ENCODE measurements around the gene CCL4L2.
"Not testable (repeated sequence)": the region's sequence is repeated elsewhere in the genome, so short reads cannot be mapped to it uniquely, and the experiment has no call there.

CCL4L2 gene

DNA sequence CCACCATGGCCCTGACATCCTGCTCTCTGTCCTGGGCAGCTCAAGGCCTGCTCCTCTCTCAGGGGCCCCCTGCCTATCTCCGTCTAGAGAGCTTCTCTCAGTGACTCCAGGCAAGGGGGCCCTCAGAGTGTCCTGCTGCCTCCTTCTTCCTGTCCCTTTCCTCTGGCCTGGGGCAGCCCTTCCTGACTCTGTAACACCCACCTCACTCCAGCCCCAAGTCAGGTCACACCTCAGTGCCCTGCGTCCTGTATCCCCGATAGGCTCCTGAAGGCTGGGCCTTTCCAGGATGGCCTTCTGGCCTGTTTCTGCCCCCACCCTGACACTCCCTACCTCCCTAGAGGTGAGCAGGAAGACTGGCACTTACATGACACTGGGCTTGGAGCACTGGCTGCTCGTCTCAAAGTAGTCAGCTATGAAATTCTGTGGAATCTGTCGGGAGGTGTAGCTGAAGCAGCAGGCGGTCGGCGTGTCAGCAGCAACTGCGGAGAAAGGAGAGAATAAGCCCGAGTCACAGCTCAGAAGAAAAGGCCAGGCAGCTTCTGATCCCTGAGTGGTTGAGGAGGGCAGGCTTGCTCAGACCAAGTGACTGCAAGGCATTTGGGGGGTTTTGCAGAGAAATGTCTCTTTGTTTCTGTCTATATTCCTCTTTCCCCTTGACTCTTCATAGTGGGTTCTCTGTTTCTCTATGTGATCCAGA lies 15.3 kb upstream of the CCL4L2 start:
- DNase-seq = no peak

DNA sequence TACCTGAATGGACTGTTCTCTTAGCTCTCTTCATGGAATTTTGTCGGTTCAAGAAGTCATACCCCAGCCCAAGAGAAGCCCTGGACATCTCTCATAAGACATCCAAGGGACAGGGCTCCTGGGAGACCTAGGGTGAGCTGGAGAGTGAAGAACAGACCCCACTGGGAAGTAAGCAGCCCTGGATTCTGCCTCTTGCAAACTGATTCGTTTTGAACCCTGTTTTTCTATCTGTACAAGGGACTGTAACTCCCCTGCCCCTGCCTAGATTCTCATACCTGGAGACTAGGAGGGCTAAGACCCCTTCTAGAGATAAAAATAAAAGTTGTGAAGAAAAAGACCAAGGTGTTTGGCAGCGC lies 14.8 kb upstream of the CCL4L2 start:
- no peak for DNase-seq

DNA sequence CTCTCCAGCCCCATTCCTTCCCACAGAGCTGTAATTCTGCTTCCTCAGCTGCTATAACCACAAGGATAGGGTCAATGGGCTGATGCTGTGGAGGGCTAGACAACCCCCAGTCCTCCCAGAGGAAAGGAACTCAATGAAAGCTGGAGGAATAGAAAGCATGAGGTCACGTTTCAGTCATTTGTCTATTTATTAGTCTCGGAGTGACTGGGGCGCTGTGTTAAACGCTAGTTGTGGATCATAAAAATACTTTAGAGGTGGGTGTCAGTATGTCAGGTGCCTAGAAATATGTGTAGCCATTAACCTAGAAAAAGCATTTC lies 13.5 kb upstream of the CCL4L2 start:
- no peak for DNase-seq

DNA sequence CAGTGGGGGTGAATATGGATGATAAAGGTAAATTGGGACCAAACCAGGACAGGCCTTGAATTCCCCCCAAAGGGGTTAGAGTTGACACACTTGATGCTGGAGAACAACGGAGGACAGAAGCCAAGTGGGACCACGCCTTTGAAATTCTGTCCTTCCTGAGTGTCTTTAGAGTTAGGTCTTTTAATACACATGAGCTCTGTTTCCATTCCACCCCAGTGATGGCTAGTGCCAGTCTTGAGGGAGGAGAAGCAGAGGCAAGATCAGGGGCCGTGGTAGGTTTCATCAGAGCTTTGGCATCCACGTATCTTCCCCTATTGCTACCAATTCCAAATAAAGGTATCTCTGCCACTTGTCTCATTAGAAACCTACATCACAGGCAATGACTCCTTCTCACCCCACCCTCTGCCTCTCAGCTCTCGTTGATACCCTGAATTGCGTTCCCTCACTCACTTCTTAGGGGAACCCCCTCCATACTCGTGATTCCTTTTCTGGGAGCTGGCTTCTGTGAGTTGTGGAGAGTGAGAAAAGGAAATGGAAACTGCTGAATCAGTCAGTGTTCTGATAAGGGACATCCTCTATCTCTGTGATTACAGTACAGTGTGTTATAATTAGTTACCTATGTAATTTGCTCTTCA lies 11.9 kb upstream of the CCL4L2 start:
- no peak for DNase-seq

DNA sequence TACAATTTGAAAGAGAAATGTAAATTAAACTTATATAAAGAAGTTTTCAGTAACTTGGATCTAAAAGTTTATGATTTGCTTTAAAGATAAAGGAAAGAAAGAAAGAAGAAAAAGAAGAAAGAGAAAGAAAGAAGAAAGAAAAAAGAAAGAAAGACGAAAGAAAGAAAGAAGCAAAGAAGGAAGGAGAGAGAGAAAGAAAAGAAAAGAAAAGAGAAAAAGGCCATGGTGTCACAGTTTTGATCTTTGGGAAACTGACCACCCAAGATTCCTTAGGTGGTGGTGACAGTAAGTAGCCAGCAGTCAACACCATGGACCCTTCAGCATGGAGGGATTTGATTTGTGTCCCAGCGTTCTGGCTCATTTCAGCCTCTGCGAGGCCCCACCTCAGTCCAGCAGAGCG lies 9.8 kb upstream of the CCL4L2 start:
- DNase-seq = not testable (repeated sequence)

DNA sequence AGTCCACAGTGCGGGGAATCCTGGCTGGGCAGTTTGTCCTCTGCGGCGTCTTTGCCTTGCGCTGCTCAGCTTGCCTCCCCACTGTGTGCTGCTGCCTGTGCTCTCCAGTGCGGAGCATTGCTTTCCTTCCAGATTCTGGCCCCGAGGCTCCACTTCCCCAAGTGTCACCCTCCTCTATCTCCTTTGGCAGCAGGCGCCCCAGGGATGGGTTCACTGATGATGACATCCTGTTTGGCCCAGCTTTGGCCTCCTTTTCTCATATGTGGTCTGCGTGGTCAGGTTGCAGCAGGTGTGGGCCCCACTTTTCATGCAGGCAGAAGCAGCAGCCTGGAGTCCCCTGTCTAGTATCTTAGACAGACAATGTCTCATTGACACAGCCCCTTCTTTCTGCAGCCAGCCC lies 9.4 kb upstream of the CCL4L2 start:
- DNase-seq = not testable (repeated sequence)

DNA sequence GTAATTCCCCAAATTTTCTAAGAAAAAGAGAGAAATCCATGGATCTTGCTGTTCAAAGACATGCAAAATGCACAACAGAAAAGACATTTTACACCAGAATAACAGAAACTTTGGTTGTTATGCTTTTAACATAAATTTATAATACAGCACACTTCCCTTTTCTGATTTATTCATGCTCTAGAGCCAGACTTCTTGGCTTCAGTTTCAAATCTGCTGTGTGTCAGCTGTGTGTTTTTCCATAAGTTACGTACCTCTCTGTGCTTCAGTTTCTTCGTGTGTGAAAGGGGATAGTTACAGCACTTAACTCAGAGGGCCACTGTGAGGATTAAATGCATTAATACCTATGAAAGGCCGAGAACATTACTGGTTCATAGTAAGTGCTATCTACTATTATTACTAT lies 7.5 kb upstream of the CCL4L2 start:
- no peak for DNase-seq

DNA sequence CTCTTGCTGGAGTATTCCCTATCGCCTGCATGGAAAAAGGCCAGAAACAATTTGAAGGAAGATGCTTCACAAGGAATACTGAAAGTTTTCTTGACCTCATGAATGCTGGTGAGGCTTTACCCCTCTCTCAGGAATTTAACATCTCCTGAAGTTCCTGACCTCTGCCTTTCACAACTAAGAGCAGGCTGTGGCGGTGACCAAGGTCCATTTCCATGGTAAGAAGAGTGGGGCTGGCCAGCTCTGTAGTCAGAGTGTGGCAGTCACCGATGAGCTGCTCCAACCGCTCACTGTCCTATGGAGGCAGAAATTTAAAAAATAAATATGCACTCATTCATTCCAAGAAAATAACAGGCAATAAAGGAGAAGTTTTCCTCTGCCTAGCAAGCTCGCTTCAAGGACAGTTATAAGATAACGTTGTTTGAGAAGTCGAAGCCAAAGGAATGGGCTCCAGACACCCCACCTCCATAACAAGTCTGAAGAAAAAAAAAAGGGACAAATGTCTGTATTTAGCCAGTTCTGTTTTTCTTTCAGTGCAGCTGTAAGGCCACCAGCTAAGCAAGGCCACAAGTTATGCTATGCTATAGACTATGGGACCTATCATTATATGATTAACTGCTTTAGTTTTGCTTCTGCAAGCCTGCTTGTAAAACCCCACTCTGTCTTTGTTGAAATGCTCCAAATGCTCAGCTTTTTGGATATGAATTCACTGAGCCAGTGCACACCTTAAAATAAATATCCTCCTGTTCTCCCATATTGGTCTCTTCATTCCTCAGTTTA lies 6.0 kb upstream of the CCL4L2 start:
- no peak for DNase-seq

DNA sequence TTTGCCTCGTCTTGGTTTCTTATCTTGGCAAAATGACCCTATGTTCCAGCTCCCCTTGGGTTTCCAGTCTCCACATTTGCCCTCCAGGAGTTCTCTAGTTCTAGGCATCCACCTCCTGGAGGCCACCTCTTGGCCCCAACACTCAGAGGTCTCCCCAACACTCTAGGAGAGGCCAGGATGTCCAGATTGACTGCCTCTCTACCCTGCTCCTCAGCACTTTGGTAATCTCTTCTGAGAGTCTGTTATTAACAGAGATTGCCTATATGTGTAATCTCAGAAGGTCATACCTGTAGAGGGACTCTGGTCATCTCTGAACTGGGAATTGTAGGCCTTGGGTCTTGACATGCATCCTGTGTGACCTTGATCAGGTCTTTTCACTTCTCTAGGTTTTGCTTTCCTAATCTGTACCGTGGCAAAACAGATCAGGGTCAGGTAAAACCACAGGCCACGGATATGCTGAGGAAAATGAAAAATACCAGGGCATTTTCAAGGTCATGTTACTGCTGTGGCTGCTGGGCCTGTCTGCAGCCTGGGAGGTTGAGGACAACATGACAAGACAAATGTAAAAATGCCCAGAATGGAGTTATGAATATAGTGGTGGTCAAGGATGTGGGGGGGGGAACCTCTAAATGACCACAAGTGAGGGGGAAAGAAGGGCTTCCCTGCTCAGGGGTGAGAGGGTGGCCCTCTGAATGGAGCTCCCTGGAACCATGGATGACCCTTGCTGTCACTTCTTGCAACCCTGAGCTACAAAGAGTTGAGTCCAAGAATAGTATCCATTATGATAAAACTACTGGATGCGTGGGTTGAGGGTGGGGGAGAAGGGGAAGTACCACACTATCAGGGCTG lies 5.0 kb upstream of the CCL4L2 start:
- no peak for DNase-seq

DNA sequence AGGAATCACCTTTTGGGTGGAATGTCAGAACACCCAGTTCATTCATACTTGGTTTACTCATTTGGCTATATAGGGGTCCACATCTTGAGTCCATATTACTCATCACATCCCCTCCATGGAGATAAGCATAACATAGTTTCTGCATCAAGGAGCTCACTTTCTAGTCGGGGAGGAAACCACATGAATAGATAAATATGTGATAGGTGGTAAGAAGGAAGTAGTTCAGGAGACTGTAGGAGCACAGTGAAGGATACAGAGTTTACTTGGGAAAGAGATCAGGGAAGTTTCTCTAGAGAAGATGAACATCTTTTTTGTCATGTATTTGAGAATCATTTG lies 4.4 kb upstream of the CCL4L2 start:
- DNase-seq = not testable (repeated sequence)

DNA sequence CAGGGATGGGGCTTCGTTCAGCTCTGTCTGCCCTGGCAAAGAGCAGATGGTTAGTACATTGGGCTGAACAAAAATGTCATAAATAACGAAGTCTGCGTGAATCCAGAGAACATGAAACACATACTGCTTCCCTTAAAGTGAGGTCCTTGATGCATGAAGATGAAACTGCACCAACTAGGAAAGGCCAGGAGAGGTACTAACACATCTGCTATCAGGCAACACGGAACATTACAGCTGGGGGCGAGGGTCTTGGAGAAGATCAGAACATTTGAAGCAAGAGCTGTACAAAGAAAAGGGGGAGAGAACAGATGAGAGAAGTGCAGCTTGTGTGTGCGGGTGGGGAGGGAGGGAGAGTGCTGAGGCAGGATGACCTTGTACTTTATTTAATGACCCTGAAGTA lies 3.5 kb upstream of the CCL4L2 start:
- DNase-seq = not testable (repeated sequence)

DNA sequence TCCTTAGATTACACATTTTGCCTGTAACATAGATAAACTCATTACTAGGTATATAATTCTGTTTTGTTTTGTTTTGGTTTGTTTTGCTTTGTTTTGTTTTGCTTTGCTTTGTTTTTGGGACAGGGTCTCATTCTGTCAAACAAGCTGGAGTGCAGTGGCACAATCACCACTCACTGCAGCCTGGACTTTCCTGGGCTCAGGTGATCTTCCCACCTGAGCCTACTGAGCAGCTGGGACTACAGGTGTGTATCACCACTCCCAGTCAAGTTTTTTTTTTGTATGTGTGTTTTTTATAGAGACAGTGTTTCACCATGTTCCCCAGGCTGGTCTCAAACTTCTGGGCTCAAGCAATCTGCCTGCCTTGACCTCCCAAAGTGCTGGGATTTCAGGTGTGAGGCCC lies 1.3 kb upstream of the CCL4L2 start:
- DNase-seq = no peak

DNA sequence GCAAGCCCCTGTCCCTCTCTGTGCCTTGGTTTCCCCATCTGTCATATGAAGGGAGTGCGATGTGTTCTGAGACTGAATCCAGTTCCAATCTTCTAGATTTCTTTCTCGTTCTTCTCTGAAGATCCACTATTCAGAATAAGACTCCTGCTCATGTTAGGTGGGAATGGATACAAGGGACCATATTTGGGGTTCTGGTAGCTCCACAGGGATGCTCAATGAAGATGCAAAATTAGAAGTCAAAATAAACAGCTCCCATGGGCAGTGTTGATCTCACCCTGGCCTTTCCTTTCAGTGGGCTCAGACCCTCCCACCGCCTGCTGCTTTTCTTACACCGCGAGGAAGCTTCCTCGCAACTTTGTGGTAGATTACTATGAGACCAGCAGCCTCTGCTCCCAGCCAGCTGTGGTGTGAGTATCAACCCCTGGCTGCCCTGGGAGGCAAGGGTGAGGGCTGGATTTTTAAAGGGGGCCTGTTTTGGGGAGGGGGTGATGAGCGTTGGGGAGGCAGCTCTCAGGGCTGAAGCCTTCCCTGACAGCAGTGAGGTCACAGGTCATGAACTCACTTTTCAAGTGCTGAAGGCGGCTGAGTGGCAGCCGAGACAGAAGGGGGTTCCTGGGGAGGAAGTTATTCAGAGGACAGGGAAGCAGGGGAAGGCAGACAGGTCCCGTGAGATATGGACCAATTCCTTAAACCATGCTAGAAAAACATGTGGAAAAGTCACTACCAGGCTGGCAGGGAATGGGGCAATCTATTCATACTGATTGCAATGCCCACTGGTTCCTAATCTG lies 815 bp downstream of the CCL4L2 start:
- not testable (repeated sequence) for DNase-seq

DNA sequence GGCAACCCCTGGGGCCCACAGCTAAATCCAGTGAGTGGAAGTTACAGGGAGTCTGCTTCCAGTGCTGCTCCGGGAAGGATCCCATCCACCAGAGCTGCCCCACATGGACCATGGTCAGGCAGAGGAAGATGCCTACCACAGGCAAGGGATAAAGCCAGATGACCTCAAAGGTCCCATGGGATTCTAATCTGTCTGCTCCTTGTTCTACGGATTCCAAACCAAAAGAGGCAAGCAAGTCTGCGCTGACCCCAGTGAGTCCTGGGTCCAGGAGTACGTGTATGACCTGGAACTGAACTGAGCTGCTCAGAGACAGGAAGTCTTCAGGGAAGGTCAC lies 1.4 kb downstream of the CCL4L2 start:
- no peak for DNase-seq

DNA sequence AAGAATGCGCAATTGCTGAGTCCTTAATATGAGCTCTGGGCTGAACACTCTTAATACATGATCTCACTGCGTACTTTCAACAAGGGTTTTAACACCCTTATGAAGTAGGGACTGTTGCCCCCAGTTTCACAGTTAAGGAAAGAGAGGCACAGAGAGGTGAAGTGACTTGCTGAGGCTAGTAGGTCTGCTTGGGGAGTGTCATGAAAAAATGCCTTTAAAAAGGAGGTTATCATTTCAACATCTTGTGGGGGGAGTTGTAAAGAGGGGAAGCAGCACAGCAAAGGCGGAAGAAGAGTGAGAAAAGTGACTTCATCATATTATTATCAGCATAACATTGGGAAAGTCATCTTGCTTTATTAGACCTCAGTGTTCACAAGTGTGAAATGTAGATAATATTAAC lies 2.1 kb downstream of the CCL4L2 start:
- DNase-seq = peak; percentile 86 to 87

DNA sequence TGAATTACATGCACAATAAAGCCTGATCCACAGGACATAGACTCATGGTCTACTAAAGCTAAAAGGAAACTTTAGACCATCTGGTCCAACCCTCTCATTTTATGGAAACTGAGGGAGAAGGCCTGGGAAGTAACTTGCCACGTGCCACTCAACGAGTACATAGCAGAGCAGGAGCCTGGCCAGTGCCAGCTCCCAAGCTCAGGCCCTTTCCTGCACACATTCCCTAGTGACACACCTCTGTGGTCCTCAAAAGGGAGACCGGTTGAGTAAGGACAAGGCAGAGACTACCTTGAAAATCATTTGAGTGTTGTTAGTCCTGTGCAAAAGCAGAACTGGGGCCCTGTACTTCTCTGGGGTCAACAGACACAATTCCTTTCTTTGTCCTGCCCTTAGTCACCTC lies 2.8 kb downstream of the CCL4L2 start:
- DNase-seq = no peak

DNA sequence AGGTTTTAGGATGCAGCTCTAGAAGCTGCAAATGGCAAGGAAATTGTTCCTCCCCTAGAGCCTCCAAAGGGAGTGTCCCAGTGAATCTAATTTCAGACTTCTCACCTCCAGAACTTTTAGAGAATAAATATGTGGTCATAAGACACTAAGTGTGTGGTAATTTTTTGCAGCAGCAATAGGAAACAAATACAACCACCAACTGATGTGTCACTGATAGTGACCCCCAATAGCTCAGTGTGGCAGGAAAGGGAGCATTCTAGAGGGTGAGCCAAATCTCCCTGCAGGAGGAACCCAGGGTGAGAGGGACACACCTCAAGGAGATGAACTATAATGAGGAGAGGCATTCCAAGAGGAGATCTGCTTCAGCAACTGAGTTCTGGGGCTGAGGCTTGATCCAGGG lies 4.1 kb downstream of the CCL4L2 start:
- peak; percentile 72 to 75 for DNase-seq

DNA sequence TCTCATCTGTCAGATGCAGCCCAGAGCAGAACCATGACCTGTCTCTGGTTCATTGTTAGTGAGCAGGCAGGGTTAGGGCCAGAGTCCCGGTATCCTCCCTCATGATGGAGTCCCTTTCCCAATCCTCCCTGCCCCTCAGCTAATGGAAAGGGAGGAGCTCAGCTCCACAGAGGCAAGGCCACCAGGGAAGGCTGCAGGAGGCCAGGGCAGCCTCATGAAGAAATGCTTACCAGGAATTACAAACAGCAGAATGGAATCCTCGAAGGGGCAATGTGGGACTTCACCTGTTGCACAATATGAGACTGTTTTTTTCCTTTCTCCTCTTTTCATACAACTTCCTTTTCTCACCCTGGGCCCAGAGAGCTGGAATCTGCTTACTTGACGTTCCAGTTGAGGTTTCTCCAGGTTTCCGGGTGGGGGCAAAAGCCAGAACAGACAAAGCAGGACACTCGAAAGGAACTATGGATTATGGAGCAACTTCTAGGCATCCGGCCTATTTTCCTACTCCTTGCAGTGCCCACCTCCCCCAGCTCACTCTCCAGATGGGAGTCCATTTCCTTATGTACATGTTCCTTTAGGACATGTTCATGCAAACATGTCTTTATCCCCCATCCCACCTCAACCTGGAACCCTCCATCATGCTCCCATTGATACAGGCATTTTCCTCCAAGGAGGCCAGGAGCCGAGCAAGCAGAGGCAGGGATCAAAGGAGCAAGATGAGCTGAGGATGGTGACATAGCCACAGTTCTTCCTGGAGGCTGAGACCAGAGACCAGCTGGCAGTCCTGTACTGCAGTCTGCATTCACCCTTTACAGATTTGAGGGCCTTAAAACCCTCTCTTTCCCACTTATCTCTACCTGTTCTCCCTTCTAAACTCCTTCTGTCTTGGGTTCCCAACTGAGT lies 4.8 kb downstream of the CCL4L2 start:
- DNase-seq = peak; percentile 43 to 57

DNA sequence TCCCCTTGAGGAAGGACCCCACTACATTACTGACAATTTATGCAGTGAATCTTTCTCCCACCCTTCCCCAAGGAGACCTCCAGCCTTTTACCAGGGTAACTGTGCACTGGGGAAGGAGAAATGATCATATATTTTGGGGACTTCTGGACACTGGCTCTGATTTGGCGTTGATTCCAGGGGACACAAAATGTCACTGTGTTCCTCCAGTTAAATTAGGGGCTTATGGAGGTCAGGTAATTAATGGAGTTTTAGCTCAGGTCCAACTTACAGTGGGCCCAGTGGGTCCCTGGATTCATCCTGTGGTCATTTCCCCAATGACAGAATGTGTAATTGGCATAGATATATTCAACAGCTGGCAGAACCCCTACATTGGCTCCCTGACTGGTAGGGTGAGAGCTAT lies 8.7 kb downstream of the CCL4L2 start:
- not testable (repeated sequence) for DNase-seq

DNA sequence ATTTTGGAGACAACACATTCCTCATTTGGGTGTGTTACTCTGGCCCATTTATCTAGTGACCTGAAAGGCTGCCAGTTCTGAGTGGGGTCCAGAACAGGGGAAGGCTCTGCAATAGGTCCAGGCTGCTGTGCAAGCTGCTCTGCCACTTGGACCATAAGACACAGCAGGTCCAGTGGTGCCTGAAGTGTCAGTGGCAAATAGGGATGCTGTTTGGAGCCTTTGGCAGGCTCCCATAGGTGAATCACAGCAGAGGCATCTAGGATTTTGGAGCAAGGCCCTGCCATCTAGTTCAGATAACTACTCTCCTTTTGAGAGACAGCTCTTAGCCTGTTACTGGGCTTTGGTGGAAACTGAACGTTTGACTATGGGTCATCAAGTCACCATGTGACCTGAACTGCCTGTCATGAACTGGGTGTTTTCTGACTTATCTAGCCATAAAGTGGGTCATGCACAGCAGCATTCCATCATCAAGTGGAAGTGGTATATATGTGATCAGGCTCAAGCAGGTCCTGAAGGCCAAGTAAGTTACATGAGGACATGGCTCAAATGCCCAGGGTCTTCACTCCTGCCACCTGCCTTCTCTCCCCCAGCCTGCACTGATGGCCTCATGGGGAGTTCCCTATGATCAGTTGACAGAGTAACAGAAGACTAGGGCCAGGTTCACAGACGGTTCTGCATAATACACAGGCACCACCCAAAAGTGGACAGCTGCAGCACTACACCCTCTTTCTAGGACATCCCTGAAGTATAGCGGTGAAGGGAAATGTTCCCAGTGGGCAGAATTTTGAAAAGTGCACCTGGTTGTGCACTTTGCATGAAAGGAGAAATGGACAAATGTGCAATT lies 10.1 kb downstream of the CCL4L2 start:
- DNase-seq = not testable (repeated sequence)

DNA sequence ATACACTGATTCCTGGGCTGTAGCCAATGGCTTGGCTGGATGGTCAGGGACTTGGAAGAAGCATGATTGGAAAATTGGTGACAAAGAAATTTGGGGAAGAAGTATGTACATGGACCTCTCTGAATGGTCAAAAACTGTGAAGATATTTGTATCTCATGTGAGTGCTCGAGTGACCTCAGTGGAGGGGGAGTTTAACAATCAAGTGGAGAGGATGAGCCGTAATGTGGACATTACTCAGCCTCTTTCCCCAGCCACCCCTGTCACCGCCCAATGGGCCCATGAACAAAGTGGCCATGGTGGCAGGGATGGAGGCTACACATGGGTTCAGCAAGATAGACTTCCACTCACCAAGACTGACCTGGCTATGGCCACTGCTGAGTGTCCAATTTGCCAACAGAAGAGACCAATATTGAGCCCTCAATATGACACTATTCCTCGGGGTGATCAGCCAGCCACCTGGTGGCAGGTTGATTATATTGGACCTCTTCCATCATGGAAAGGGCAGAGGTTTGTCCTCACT lies 10.8 kb downstream of the CCL4L2 start:
- DNase-seq = not testable (repeated sequence)
